GM21515 (cell line): ENCODE data around the gene ASXL1.

ENCODE experiments used
- ATAC-seq: cut with Tn5 transposase; IDR thresholded peaks from one replicate; pipeline ENCODE4 v1.9.1; 2021; ENCODE audit not compliant: unreplicated experiment

ASXL1 gene

DNA sequence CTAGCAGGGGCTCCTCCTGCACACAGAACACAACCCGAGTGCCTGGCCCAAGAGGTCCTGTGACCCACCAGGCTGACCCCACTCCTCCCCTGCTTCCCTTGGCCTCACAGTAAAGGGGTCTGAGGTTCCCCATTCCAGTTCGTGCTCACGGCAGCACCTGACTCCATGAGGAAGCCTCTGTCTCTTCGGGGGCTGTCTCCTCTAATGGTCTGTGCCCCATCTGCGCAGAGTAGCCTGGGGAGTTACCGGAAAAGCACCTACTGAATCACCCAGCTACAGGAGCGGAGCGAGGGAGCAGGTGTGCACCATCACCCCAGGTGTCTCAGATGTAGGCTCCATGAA lies 93.2 kb downstream of the ASXL1 start:
- no peak for ATAC-seq

DNA sequence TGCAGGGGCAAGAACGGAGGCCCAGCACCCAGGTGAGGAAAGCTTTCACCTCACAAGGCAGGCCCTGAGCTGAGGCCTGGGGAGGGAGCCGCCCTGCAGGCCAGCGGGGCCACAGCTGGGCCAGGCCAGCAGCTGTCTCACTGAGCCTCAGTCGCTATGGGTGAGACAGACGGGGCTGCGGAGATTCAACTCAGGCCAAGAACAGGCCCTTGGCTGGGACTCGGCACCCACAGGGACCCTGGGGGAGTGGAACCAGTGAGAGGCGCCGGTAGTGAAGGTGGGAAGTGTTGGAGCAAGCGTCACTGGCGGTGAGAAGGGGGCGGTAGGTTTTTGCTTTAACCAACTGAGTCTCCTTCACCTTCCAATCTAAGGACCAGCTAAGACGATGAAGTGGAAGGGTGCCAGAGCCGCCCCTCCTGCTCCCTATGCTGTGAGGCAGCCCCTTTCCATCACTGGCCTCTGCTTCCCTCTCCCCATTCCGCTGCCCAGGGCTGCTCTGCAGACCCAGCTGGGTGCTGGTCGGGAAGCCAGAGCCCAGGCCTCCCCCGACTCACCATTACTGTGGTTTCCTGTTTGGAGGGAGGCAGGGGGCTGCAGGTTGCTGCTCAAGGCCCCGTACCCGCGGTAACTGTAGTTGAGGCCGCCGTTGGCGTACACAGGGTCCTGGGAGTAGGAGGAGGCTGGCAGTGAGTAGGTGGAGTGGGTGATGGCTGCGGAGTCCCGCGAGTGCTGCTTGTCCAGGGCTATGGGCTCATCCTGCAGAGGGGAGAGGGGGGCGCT lies 93.7 kb downstream of the ASXL1 start:
- ATAC-seq, result no peak

GRCh38 chr20:32452776-32453466 lies 94.8 kb downstream of the ASXL1 start:
- ATAC-seq, result no peak

GRCh38 chr20:32453467-32454163 lies 95.5 kb downstream of the ASXL1 start:
- no peak for ATAC-seq

- no peak for ATAC-seq
Observed at GRCh38 chr20:32454164-32455145, 96.3 kb downstream of the ASXL1 start.

DNA sequence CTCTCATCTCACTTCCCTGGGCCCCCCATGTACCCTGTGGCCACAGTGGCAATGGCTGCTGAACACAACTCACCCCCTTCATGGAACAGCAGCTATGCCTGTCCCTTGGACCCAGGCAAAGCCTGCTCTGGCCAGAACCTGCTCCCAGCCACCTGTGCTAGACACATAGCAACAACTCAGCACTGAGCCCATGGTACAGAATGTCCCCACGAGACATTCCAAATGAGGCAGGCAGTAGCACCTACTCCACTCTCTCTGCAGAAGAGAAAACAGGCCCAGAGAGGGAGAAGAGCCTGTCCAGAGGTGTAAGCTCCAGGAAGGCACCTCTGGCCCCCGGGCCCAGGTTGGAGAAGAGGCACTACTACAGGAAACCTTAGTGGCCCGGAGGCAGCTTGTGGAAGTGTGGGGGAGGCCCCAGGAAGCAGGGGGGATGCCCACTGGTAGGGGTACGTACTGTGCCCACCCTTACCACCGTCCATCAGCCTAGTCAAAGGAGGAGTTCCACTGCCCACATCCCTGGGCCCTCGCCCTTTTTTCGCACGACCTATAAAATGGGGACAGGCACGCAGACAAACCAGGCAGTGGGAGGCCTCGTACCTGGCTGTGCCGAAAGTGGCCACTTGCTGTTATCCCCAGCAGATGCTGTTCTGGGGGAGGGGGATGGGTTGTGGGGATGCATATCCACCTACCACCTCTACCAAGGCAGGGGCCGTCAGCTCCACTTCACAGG lies 97.2 kb downstream of the ASXL1 start:
- ATAC-seq, result no peak

DNA sequence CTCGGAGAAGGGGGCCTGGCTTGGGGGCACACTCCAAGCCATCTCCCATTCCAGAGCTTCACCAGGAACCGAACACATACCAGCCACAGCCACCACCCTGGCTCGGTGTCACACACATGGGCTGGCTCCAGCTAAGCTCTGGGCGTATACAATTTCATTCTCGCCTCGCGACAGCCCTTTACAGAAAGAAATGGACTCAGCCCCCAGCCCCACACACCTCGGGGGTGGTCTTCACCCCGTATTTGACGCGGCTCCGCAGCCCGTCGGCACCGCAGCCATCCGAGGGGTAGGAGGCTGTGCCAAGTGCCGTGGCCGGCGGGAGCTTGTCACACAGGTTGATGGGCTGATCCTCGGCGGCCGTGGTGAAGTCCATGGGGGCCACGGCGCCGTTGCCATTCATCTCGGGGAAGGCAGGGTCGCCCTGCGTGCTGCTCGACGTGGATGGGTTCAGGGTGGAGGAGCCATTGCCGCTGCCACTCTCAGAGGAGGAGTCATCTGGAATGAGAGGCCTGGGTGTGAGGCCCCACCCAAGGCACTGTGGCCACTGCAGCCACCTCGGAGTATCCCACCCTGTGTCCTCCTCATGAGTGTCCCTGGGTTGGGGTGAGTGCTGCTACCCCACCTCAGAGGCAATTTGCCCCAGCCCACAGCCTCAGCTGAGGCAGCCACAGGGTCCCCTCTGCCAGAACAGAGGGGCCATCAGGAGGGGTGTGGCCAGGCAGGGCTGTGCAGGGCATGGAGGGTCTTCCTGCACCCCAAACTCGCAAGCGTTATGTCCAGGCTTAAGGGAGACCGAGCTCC lies 98.0 kb downstream of the ASXL1 start:
- no peak for ATAC-seq

DNA sequence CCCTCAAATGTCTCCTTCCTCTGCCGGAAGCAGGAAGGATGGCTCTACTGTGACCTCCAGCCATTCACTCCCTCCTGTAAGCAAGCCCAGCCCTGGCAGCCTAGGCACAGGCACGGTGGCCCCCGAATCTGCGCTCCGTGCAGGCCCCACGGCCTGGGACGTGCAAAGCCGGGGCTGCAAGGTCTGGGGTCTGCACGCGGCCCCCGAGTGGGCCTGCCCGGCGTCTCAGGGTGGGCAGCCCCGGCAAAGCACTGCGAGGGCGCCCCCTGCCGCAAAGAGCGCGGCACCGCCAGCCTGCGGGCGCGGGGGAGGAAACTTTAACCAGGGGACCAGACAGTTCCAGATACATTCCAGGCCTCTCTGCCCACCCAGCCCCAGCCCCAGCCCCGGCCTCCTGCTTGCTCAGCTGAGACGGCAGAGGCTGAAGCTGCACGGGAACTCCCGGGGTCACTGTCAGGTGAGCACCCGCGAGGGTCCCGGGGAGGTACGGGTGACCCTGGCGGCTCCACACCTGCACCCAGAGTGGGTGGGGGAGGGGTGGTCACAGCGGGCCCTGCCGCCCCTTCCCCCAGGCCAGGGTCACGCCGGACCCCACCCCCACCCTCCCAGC lies 98.8 kb downstream of the ASXL1 start:
- no peak for ATAC-seq

DNA sequence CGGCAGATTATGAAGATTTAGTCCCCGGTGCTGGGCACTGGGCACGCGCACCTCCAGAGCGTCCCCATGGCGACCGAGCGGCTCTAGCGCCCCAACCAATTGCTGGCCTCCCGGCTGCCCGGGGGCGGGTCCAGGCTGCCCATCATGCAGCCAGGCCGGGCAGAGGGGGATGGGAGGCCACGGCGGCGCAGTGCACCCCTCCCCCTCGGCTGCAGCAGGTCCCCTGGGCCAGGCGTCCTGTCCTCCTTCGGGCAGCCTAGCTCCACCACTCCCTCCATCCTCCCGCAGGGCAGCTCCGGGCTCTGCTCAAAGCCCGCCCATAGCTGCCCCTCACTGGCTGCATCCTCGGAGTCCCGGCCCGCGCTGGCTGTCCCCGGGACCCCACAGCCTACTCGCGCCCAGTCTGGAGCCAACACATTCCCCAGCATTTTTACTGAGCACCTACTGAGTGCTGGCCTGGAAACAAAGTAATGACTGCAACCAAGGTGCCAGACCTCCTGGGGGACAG lies 99.4 kb downstream of the ASXL1 start:
- ATAC-seq, result no peak

DNA sequence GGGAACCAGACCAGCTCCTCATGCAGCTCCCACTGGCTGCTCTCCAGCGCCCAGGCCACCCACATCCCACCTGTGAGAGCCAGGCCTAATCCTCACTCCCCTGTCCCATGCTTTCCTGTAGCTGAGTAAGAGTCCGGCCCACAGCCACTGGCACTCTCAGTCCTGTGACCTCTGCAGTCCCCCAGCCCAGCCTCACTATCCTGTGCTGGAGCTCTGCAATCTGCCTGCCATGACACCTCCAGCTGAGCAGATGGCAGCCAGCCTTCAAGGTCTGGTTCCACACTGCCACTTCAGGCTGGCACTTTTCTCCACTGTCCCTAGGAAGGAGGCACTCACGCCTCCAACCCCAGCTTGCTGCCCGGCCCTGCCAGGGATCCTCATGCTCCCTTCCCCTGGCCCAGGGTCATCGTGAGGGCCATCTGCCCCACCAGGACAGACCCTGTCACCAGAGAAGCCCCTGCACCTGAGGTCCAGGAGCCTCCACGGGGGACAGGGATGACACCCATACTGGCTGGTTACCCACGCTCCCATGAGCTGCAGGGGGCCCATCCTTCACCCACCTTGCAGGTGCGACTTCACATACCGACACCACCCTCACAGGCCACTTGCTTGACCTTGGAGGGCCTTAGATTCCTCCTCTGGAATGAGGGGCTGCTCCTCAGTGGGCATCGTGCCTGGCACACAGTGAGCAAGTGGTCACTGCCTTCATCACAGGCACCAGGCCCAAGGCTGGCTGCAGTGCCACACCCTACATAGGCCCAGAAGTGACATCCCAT lies 100.1 kb downstream of the ASXL1 start:
- ATAC-seq, result no peak

DNA sequence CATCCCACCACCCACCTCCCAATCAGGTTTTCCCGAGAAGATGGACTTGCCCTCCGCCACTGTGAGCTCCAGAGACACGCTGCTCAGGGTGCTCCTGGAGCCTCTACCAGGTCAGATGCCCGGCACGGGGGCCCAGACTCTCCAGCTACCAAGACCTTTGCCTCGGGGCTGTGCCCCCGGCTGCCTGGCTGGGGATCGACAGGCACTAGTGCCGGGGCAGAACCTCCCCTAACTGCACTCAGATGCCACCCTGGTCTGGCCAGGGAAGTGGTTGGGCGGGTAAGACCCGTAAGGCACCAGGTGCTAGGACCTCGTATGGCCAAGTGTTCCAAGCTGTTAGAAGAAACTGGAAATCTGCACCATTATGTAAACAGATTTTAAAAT lies 100.7 kb downstream of the ASXL1 start:
- ATAC-seq, result no peak

DNA sequence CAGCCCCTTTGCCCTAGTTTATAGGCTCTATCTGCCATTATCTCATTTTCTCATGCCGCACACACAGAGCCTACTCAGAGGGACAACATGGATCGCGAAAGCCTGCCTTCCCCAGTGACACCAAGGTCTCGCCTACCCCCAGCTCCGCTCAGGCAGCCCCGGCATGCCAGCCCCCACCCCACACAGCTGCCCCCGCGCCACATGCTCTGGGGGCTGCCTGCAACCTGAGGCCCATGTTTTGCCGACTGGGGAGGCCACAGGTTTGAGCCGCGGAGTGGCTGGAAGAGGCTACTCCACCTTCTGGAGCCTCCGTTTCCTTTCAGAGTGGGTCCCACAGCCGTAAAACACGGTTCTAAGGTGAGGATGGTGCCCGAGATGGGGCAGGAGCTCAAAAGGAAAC lies 102.1 kb downstream of the ASXL1 start:
- no peak for ATAC-seq

GRCh38 chr20:32460683-32461320 lies 102.7 kb downstream of the ASXL1 start:
- no peak for ATAC-seq

DNA sequence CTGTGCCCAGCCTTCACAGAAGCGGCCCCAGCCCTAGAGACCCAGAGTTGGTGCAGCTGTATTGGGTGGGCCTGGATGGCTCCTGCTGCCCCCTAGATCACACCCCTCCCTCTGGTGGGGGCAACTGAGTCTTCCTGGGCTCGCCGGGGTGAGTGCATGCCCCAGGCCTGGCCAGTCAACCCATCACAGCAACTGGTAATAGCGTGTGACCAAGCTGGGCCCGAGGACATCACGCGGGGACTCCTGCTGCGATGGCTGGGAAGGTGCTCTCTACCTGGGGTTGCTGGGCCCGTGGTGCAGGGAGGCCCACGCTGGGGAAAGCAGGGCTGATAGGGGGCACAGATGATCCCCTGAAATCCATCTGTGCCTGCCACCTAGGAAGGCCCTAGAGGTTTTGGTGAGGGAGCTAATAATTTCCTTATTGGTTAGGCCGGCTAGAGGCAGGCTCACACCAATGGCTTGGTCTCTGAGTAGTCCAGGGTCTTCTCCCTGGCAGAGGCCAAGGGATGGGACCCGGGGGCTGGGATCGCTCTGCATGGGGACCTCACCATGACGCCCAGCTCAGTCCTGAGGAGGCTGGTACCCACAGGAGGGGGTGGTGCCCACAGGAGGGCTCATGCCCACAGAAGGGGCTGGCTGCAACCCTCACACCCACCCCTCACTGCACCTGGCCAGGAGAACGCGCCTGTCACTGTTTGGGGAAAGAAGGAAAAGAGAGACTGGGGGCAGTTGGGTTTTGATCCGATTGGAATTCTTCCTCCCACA lies 103.9 kb downstream of the ASXL1 start:
- ATAC-seq, result no peak

- ATAC-seq, result no peak
Observed at GRCh38 chr20:32462900-32463641, 104.9 kb downstream of the ASXL1 start.
